GM19035 (cell line): ENCODE results near the gene NOP53.
"Not testable (repeated sequence)": the region's sequence is repeated elsewhere in the genome, so short reads cannot be mapped to it uniquely, and the experiment has no call there.

Experiments
- ATAC-seq: cut with Tn5 transposase; IDR thresholded peaks from one replicate; pipeline ENCODE4 v1.9.1; 2021; ENCODE audit not compliant: unreplicated experiment

NOP53 gene

GRCh38 chr19:47745010-47745901 lies at the start of gene NOP53:
NOP53 (plus strand) TSS chr19:47745546; CDS start chr19:47745560, 14 bp downstream.
- peak; percentile 77 for ATAC-seq

- no peak for ATAC-seq
Measured at GRCh38 chr19:47696635-47697034, 48.7 kb upstream of the NOP53 start.

- no peak for ATAC-seq
Measured at GRCh38 chr19:47697863-47698609, 47.3 kb upstream of the NOP53 start.

- no peak for ATAC-seq
Measured at GRCh38 chr19:47698631-47699359, 46.6 kb upstream of the NOP53 start.

GRCh38 chr19:47699360-47699917 lies 45.9 kb upstream of the NOP53 start:
- no peak for ATAC-seq

- ATAC-seq: no peak
Measured at GRCh38 chr19:47700934-47701716, 44.2 kb upstream of the NOP53 start.

GRCh38 chr19:47701717-47702552 lies 43.4 kb upstream of the NOP53 start:
- ATAC-seq: no peak

GRCh38 chr19:47702671-47703070 lies 42.7 kb upstream of the NOP53 start:
- ATAC-seq: no peak

- no peak for ATAC-seq
Measured at GRCh38 chr19:47703301-47703700, 42.0 kb upstream of the NOP53 start.

GRCh38 chr19:47704024-47704423 lies 41.3 kb upstream of the NOP53 start:
- no peak for ATAC-seq

GRCh38 chr19:47704656-47705055 lies 40.7 kb upstream of the NOP53 start:
- ATAC-seq: no peak

GRCh38 chr19:47707135-47707925 lies 38.0 kb upstream of the NOP53 start:
- ATAC-seq: no peak

GRCh38 chr19:47711652-47712242 lies 33.6 kb upstream of the NOP53 start:
- ATAC-seq: no peak

GRCh38 chr19:47713046-47714021 lies 32.0 kb upstream of the NOP53 start, which contains the start of gene EHD2:
EHD2 (plus strand) TSS chr19:47713422; CDS start chr19:47716613, 3,191 bp downstream.
- ATAC-seq: no peak

- no peak for ATAC-seq
Measured at GRCh38 chr19:47714339-47714738, 31.0 kb upstream of the NOP53 start.

GRCh38 chr19:47714855-47715254 lies 30.5 kb upstream of the NOP53 start:
- not testable (repeated sequence) for ATAC-seq
